Tibial nerve (tissue), 3 donors: Measurements from ENCODE around the gene TRIM17.

Experiments used
- POLR2A ChIP-seq, 2 donors: fragments of 450-650 bp; IDR thresholded peaks; one replicate each; pipeline ENCODE4 v1.6.1; 2017; ENCODE audit warnings: antibody characterized with exemption in 2 of 2, mild to moderate bottlenecking in 2 of 2, moderate library complexity in 2 of 2
- TF ChIP-seq, protein P1 (sequence below), 5 experiments: fragments of 200-600 bp in 3 of 5; fragments of 450-650 bp in 2 of 5; sonication (generic) in 3 of 5; IDR thresholded peaks; one replicate each; pipeline ENCODE4 v1.5.1; 2016 to 2019; ENCODE audit warnings: antibody characterized with exemption in 5 of 5, mild to moderate bottlenecking in 3 of 5, moderate library complexity in 2 of 5

GRCh38 chr1:228377664-228378089 is 39.0 kb downstream of the TRIM17 start:
- TF ChIP-seq, protein P1, sequence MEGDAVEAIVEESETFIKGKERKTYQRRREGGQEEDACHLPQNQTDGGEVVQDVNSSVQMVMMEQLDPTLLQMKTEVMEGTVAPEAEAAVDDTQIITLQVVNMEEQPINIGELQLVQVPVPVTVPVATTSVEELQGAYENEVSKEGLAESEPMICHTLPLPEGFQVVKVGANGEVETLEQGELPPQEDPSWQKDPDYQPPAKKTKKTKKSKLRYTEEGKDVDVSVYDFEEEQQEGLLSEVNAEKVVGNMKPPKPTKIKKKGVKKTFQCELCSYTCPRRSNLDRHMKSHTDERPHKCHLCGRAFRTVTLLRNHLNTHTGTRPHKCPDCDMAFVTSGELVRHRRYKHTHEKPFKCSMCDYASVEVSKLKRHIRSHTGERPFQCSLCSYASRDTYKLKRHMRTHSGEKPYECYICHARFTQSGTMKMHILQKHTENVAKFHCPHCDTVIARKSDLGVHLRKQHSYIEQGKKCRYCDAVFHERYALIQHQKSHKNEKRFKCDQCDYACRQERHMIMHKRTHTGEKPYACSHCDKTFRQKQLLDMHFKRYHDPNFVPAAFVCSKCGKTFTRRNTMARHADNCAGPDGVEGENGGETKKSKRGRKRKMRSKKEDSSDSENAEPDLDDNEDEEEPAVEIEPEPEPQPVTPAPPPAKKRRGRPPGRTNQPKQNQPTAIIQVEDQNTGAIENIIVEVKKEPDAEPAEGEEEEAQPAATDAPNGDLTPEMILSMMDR (IDR thresholded peaks at IDR 0.05): no peak
- no peak for TF ChIP-seq POLR2A (IDR thresholded peaks at IDR 0.05)
